GM19372 (cell line): ENCODE measurements around the gene HASPIN.

Source experiments
- ATAC-seq: cut with Tn5 transposase; IDR thresholded peaks from one replicate; pipeline ENCODE4 v1.9.1; 2021; ENCODE audit warnings: mild to moderate bottlenecking, low read depth, moderate library complexity; ENCODE audit not compliant: unreplicated experiment

HASPIN gene

GRCh38 chr17:3762922-3763776 is 39.4 kb downstream of the HASPIN start:
- ATAC-seq: no peak

GRCh38 chr17:3763777-3764170 is 40.1 kb downstream of the HASPIN start:
- ATAC-seq: no peak

- ATAC-seq: no peak
Measured at GRCh38 chr17:3765981-3766380, 42.3 kb downstream of the HASPIN start.

GRCh38 chr17:3766779-3767178 is 43.1 kb downstream of the HASPIN start:
- ATAC-seq: no peak

GRCh38 chr17:3768341-3768740 is 44.6 kb downstream of the HASPIN start:
- no peak for ATAC-seq

- no peak for ATAC-seq
Measured at GRCh38 chr17:3768769-3769168, 45.1 kb downstream of the HASPIN start.

GRCh38 chr17:3770466-3770865 is 46.8 kb downstream of the HASPIN start:
- no peak for ATAC-seq

GRCh38 chr17:3771140-3771539 is 47.4 kb downstream of the HASPIN start:
- ATAC-seq: no peak

GRCh38 chr17:3772764-3773163 is 49.1 kb downstream of the HASPIN start:
- ATAC-seq: no peak

GRCh38 chr17:3773511-3773910 is 49.8 kb downstream of the HASPIN start:
- no peak for ATAC-seq

GRCh38 chr17:3773966-3774365 is 50.3 kb downstream of the HASPIN start:
- ATAC-seq: no peak
